Mammary microvascular endothelial cell (primary cell): ENCODE results near the gene KRTAP4-6. TPM values are rescaled to one million over a fixed set of nuclear protein-coding genes. Genes with fewer than 3 reads are reported as not detected.

Experiments
- total RNA-seq: library from RNA; depleted of rRNA; stranded (reverse); fragments of >200 nt; gene quantifications from 2 replicates; pipeline ENCODE4 v1.2.3, GENCODE V29; 2015

The KRTAP4-6 gene
- not detected in 2 replicates for total RNA-seq

GRCh38 chr17:41140360-41141131 is at the start of gene KRTAP4-6:
KRTAP4-6 (minus strand) TSS chr17:41140544; CDS start chr17:41140487, 57 bp downstream.

GRCh38 chr17:41189837-41190318 is 49.5 kb upstream of the KRTAP4-6 start, which contains the start of gene KRTAP9-1:
KRTAP9-1 (plus strand) TSS chr17:41189887; CDS start chr17:41189887, 0 bp downstream.

GRCh38 chr17:41184480-41184961 is 44.2 kb upstream of the KRTAP4-6 start, which contains the start of gene KRTAP4-1:
KRTAP4-1 (minus strand) TSS chr17:41184911; CDS start chr17:41184854, 57 bp downstream.

GRCh38 chr17:41177727-41178271 is 37.5 kb upstream of the KRTAP4-6 start, which contains the start of gene KRTAP4-2:
KRTAP4-2 (minus strand) TSS chr17:41178221; CDS start chr17:41178164, 57 bp downstream.

GRCh38 chr17:41168121-41168520 is 27.8 kb upstream of the KRTAP4-6 start, which contains the start of gene KRTAP4-3:
KRTAP4-3 (minus strand) TSS chr17:41168221; CDS start chr17:41168172, 49 bp downstream.

GRCh38 chr17:41160648-41161047 is 20.3 kb upstream of the KRTAP4-6 start, which contains the start of gene KRTAP4-4:
KRTAP4-4 (minus strand) TSS chr17:41160748; CDS start chr17:41160691, 57 bp downstream.

GRCh38 chr17:41149652-41149985 is 9.3 kb upstream of the KRTAP4-6 start, which contains the start of gene KRTAP4-5:
KRTAP4-5 (minus strand) TSS chr17:41149825; CDS start chr17:41149767, 58 bp downstream.

GRCh38 chr17:41123991-41124371 is 16.4 kb downstream of the KRTAP4-6 start, which contains the start of gene KRTAP4-12:
KRTAP4-12 (minus strand) TSS chr17:41124182; CDS start chr17:41124122, 60 bp downstream.

GRCh38 chr17:41117846-41118386 is 22.4 kb downstream of the KRTAP4-6 start, which contains the start of gene KRTAP4-11:
KRTAP4-11 (minus strand) TSS chr17:41118373; CDS start chr17:41118315, 58 bp downstream.

GRCh38 chr17:41105347-41105746 is 35.0 kb downstream of the KRTAP4-6 start, which contains the start of gene KRTAP4-9:
KRTAP4-9 (plus strand) TSS chr17:41105389; CDS start chr17:41105389, 0 bp downstream.

GRCh38 chr17:41101586-41102259 is 38.6 kb downstream of the KRTAP4-6 start, which contains the start of gene KRTAP4-16:
KRTAP4-16 (minus strand) TSS chr17:41102209; CDS start chr17:41102209, 0 bp downstream.

GRCh38 chr17:41098042-41098441 is 42.3 kb downstream of the KRTAP4-6 start, which contains the start of gene KRTAP4-8:
KRTAP4-8 (minus strand) TSS chr17:41098142; CDS start chr17:41098084, 58 bp downstream.

Other genes with a start within 250 kb of the KRTAP4-6 start
- gene KRT23, start 202.9 kb downstream of the KRTAP4-6 start, total RNA-seq: not detected in 2 replicates
- not detected in 2 replicates for gene KRT39, start 173.6 kb downstream of the KRTAP4-6 start, total RNA-seq
- gene KRT40, start 156.2 kb downstream of the KRTAP4-6 start, total RNA-seq: not detected in 2 replicates
- not detected in 2 replicates for gene KRTAP3-3, start 146.4 kb downstream of the KRTAP4-6 start, total RNA-seq
- gene KRTAP3-2, start 140.6 kb downstream of the KRTAP4-6 start, total RNA-seq: not detected in 2 replicates
- gene KRTAP3-1, start 131.4 kb downstream of the KRTAP4-6 start, total RNA-seq: not detected in 2 replicates
- not detected in 2 replicates for gene KRTAP1-5, start 113.3 kb downstream of the KRTAP4-6 start, total RNA-seq
- not detected in 2 replicates for gene KRTAP1-4, start 110.3 kb downstream of the KRTAP4-6 start, total RNA-seq
- not detected in 2 replicates for gene KRTAP1-3, start 105.7 kb downstream of the KRTAP4-6 start, total RNA-seq
- gene KRTAP1-1, start 99.1 kb downstream of the KRTAP4-6 start, total RNA-seq: not detected in 2 replicates
- not detected in 2 replicates for gene KRTAP2-1, start 93.2 kb downstream of the KRTAP4-6 start, total RNA-seq
- gene KRTAP2-2, start 85.3 kb downstream of the KRTAP4-6 start, total RNA-seq: not detected in 2 replicates
- gene KRTAP2-3, start 80.4 kb downstream of the KRTAP4-6 start, total RNA-seq: not detected in 2 replicates
- not detected in 2 replicates for gene KRTAP2-4, start 74.7 kb downstream of the KRTAP4-6 start, total RNA-seq
- gene KRTAP4-7, start 56.4 kb downstream of the KRTAP4-6 start, total RNA-seq: not detected in 2 replicates
- not detected in 2 replicates for gene KRTAP4-8, start 42.4 kb downstream of the KRTAP4-6 start, total RNA-seq
- not detected in 2 replicates for gene KRTAP4-16, start 38.3 kb downstream of the KRTAP4-6 start, total RNA-seq
- not detected in 2 replicates for gene KRTAP4-9, start 35.2 kb downstream of the KRTAP4-6 start, total RNA-seq
- not detected in 2 replicates for gene KRTAP4-11, start 22.2 kb downstream of the KRTAP4-6 start, total RNA-seq
- gene KRTAP4-12, start 16.4 kb downstream of the KRTAP4-6 start, total RNA-seq: not detected in 2 replicates
- not detected in 2 replicates for gene KRTAP4-5, start 9.3 kb upstream of the KRTAP4-6 start, total RNA-seq
- not detected in 2 replicates for gene KRTAP4-4, start 20.2 kb upstream of the KRTAP4-6 start, total RNA-seq
- not detected in 2 replicates for gene KRTAP4-3, start 27.7 kb upstream of the KRTAP4-6 start, total RNA-seq
- gene KRTAP4-2, start 37.7 kb upstream of the KRTAP4-6 start, total RNA-seq: not detected in 2 replicates
- not detected in 2 replicates for gene KRTAP4-1, start 44.4 kb upstream of the KRTAP4-6 start, total RNA-seq
- gene KRTAP9-1, start 49.3 kb upstream of the KRTAP4-6 start, total RNA-seq: not detected in 2 replicates
- gene KRTAP9-2, start 86.1 kb upstream of the KRTAP4-6 start, total RNA-seq: not detected in 2 replicates
- not detected in 2 replicates for gene KRTAP9-3, start 91.9 kb upstream of the KRTAP4-6 start, total RNA-seq
- not detected in 2 replicates for gene KRTAP9-8, start 97.5 kb upstream of the KRTAP4-6 start, total RNA-seq
- gene KRTAP9-4, start 109.1 kb upstream of the KRTAP4-6 start, total RNA-seq: not detected in 2 replicates
- not detected in 2 replicates for gene KRTAP9-9, start 114.8 kb upstream of the KRTAP4-6 start, total RNA-seq
- gene KRTAP9-6, start 124.8 kb upstream of the KRTAP4-6 start, total RNA-seq: not detected in 2 replicates
- not detected in 2 replicates for gene KRTAP9-7, start 135.2 kb upstream of the KRTAP4-6 start, total RNA-seq
- gene KRTAP29-1, start 162.3 kb upstream of the KRTAP4-6 start, total RNA-seq: not detected in 2 replicates
- not detected in 2 replicates for gene KRTAP16-1, start 168.8 kb upstream of the KRTAP4-6 start, total RNA-seq
- not detected in 2 replicates for gene KRTAP17-1, start 175.2 kb upstream of the KRTAP4-6 start, total RNA-seq
- not detected in 2 replicates for gene KRT33A, start 210.3 kb upstream of the KRTAP4-6 start, total RNA-seq
- not detected in 2 replicates for gene KRT33B, start 229.3 kb upstream of the KRTAP4-6 start, total RNA-seq
- 0.69 and 1.00 TPM in 2 replicates for gene KRT34, start 241.8 kb upstream of the KRTAP4-6 start, total RNA-seq